GDM1 (cell line): ENCODE data around the gene CDC42BPB.

ENCODE experiments used
- DNase-seq: peaks from one replicate; lab custom pipeline; 2025; lab: John Stamatoyannopoulos, UW

CDC42BPB gene

GRCh38 chr14:103057372-103058163 is at the start of gene CDC42BPB:
Gene CDC42BPB, minus strand, starts transcription at chr14:103057549. Its CDS starts 376 bp downstream, at chr14:103057173.
- DNase-seq, result peak; percentile 82

- DNase-seq, result no peak
Measured at GRCh38 chr14:103105580-103106150, 48.3 kb upstream of the CDC42BPB start.

- DNase-seq, result peak; percentile 51
Measured at GRCh38 chr14:103104654-103105452, 47.5 kb upstream of the CDC42BPB start.

GRCh38 chr14:103104389-103104653 is 47.0 kb upstream of the CDC42BPB start:
- DNase-seq, result no peak

- DNase-seq, result no peak
Measured at GRCh38 chr14:103103461-103104388, 46.4 kb upstream of the CDC42BPB start.

- DNase-seq, result no peak
Measured at GRCh38 chr14:103102689-103103260, 45.4 kb upstream of the CDC42BPB start.

GRCh38 chr14:103101963-103102688 is 44.8 kb upstream of the CDC42BPB start:
- no peak for DNase-seq

GRCh38 chr14:103101257-103101962 is 44.1 kb upstream of the CDC42BPB start:
- DNase-seq, result no peak

GRCh38 chr14:103100281-103101121 is 43.2 kb upstream of the CDC42BPB start:
- no peak for DNase-seq

- DNase-seq, result no peak
Measured at GRCh38 chr14:103099733-103100280, 42.5 kb upstream of the CDC42BPB start.

- no peak for DNase-seq
Measured at GRCh38 chr14:103099081-103099732, 41.9 kb upstream of the CDC42BPB start.

GRCh38 chr14:103097994-103098957 is 40.9 kb upstream of the CDC42BPB start:
- no peak for DNase-seq

- DNase-seq, result no peak
Measured at GRCh38 chr14:103097244-103097993, 40.1 kb upstream of the CDC42BPB start.

GRCh38 chr14:103096387-103096786 is 39.0 kb upstream of the CDC42BPB start:
- DNase-seq, result no peak

- no peak for DNase-seq
Measured at GRCh38 chr14:103095210-103095778, 37.9 kb upstream of the CDC42BPB start.
